SK-N-SH (cell line): ENCODE results near the gene PRMT5. TPM values are rescaled to one million over a fixed set of nuclear protein-coding genes. Genes with fewer than 3 reads are reported as not detected.

Experiments
- ELF1 ChIP-seq: IDR thresholded peaks from 2 replicates; pipeline ENCODE4 v1.4.0; 2012
- EZH2phosphoT487 ChIP-seq: fragments of 200-600 bp; sonication (generic); IDR thresholded peaks from 2 replicates; pipeline ENCODE4 v1.6.1; 2017; ENCODE audit warnings: low read depth, mixed run types, mild to moderate bottlenecking, antibody characterized with exemption, moderate library complexity, borderline replicate concordance
- GABPA ChIP-seq: IDR thresholded peaks from 2 replicates; pipeline ENCODE4 v1.4.0; 2012; ENCODE audit warnings: low read depth, mild to moderate bottlenecking
- MEF2A ChIP-seq: IDR thresholded peaks from 2 replicates; pipeline ENCODE4 v1.4.0; 2012; ENCODE audit warnings: low read depth, borderline replicate concordance
- MXI1 ChIP-seq: IDR thresholded peaks from 2 replicates; pipeline ENCODE4 v1.6.1; 2012; ENCODE audit warnings: mild to moderate bottlenecking, low read depth, low read length, improper control_type of control experiment
- PBX3 ChIP-seq: IDR thresholded peaks from 2 replicates; pipeline ENCODE4; 2012
- POLR2AphosphoS5 ChIP-seq: IDR thresholded peaks from 2 replicates; pipeline ENCODE4 v1.6.1; 2012; ENCODE audit warnings: low read depth, low read length
- RCOR1 ChIP-seq: fragments of 150-350 bp; IDR thresholded peaks from 2 replicates; pipeline ENCODE4 v1.6.1; 2017; ENCODE audit warnings: antibody characterized with exemption, low read length
- RFX5 ChIP-seq: IDR thresholded peaks from 2 replicates; pipeline ENCODE4 v1.6.1; 2012; ENCODE audit warnings: mild to moderate bottlenecking, improper control_type of control experiment, low read length
- RXRA ChIP-seq: IDR thresholded peaks from 2 replicates; pipeline ENCODE4 v1.4.0; 2012; ENCODE audit warnings: low read depth, mild to moderate bottlenecking, borderline replicate concordance
- SIN3A ChIP-seq: IDR thresholded peaks from 2 replicates; pipeline ENCODE4 v1.6.1; 2012; ENCODE audit warnings: low read depth, mild to moderate bottlenecking, low read length, moderate library complexity, borderline replicate concordance
- SMC3 ChIP-seq: IDR thresholded peaks from 2 replicates; pipeline ENCODE4 v1.6.1; 2012; ENCODE audit warnings: low read depth, low read length, improper control_type of control experiment
- TCF12 ChIP-seq: IDR thresholded peaks from 2 replicates; pipeline ENCODE4 v1.4.0; 2012
- YY1 ChIP-seq: IDR thresholded peaks from 2 replicates; pipeline ENCODE4 v1.4.0; 2012; ENCODE audit warnings: low read depth, mild to moderate bottlenecking
- polyA plus RNA-seq, 3 experiments: library from polyadenylated mRNA; depleted of rRNA; stranded (reverse); fragments of >200 nt; gene quantifications; 2 replicates each; pipeline ENCODE4 v1.2.3, GENCODE V29; 2012
- TF ChIP-seq, protein P1 (sequence below): fragments of 150-350 bp; IDR thresholded peaks from 2 replicates; pipeline ENCODE4 v1.6.1; 2016; ENCODE audit warnings: mild to moderate bottlenecking, low read depth, low read length
- TF ChIP-seq, protein P2 (sequence below): IDR thresholded peaks from 2 replicates; pipeline ENCODE4 v1.4.0; 2012; ENCODE audit warnings: low read depth, borderline replicate concordance
- TF ChIP-seq, protein P3 (sequence below): IDR thresholded peaks from 2 replicates; pipeline ENCODE4 v1.4.0; 2012; ENCODE audit warnings: low read depth, borderline replicate concordance

PRMT5 gene
- polyA plus RNA-seq, 1 of the 3 experiments (the other 2 are of a cell fraction), result 132 TPM

GRCh38 chr14:22918804-22919600 lies 10.2 kb downstream of the PRMT5 start, which contains the start of gene RBM23 (continued):
- no peak for TF ChIP-seq EZH2phosphoT487
- TF ChIP-seq, protein P1, sequence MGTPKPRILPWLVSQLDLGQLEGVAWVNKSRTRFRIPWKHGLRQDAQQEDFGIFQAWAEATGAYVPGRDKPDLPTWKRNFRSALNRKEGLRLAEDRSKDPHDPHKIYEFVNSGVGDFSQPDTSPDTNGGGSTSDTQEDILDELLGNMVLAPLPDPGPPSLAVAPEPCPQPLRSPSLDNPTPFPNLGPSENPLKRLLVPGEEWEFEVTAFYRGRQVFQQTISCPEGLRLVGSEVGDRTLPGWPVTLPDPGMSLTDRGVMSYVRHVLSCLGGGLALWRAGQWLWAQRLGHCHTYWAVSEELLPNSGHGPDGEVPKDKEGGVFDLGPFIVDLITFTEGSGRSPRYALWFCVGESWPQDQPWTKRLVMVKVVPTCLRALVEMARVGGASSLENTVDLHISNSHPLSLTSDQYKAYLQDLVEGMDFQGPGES, result peak; percentile 44; the same call in 1 of the 2 replicates
- TF ChIP-seq GABPA, result no peak
- TF ChIP-seq ELF1, result peak; percentile 50; the same call in 1 of the 2 replicates
- TF ChIP-seq SIN3A, result peak; percentile 37; the same call in 1 of the 2 replicates
- TF ChIP-seq RXRA, result no peak
- TF ChIP-seq, protein P2, sequence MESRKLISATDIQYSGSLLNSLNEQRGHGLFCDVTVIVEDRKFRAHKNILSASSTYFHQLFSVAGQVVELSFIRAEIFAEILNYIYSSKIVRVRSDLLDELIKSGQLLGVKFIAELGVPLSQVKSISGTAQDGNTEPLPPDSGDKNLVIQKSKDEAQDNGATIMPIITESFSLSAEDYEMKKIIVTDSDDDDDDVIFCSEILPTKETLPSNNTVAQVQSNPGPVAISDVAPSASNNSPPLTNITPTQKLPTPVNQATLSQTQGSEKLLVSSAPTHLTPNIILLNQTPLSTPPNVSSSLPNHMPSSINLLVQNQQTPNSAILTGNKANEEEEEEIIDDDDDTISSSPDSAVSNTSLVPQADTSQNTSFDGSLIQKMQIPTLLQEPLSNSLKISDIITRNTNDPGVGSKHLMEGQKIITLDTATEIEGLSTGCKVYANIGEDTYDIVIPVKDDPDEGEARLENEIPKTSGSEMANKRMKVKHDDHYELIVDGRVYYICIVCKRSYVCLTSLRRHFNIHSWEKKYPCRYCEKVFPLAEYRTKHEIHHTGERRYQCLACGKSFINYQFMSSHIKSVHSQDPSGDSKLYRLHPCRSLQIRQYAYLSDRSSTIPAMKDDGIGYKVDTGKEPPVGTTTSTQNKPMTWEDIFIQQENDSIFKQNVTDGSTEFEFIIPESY, result no peak
- peak; percentile 96 for TF ChIP-seq RFX5
- peak; percentile 70; the same call in 1 of the 2 replicates for TF ChIP-seq MXI1
- TF ChIP-seq SMC3, result no peak
- peak; percentile 93 for TF ChIP-seq YY1
- TF ChIP-seq RCOR1, result no peak
- no peak for TF ChIP-seq MEF2A
- peak; percentile 86 for TF ChIP-seq POLR2AphosphoS5
- TF ChIP-seq PBX3, result peak; percentile 48; the same call in 1 of the 2 replicates
- TF ChIP-seq, protein P3, sequence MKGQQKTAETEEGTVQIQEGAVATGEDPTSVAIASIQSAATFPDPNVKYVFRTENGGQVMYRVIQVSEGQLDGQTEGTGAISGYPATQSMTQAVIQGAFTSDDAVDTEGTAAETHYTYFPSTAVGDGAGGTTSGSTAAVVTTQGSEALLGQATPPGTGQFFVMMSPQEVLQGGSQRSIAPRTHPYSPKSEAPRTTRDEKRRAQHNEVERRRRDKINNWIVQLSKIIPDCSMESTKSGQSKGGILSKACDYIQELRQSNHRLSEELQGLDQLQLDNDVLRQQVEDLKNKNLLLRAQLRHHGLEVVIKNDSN, result 0 out of 2 replicates have a peak, but pooled peaks have one; percentile 37
- no peak for TF ChIP-seq TCF12
